K562 (cell line): ENCODE data around the gene PRAMEF11. TPM values are rescaled to one million over a fixed set of nuclear protein-coding genes. Genes with fewer than 3 reads are reported as not detected.
"Not testable (repeated sequence)": the region's sequence is repeated elsewhere in the genome, so short reads cannot be mapped to it uniquely, and the experiment has no call there.

Experiments
- ATAC-seq: fragments of 200-7000 bp; cut with Tn5 transposase; 3 replicates; pipeline ENCODE4 v1.9.1; 2020; ENCODE audit warnings: moderate library complexity
- BruUV-seq: library from RNA; stranded (reverse); fragments of 400-500 nt; replicated peaks from 2 replicates; lab custom pipeline; 2021; lab: Mats Ljungman, UMichigan
- CTCF ChIA-PET: fragments of 300-600 bp; formaldehyde crosslinking; extraction: SDS; loops from one replicate; lab custom pipeline; 2021; ENCODE audit warnings: low intra/inter-chr PET ratio; lab: Yijun Ruan, JAX
- POLR2A ChIA-PET: fragments of 300-600, 350-650 bp; sonication (Branson Sonifier 250); formaldehyde crosslinking; extraction: SDS; loops from one replicate; lab custom pipeline; 2021; ENCODE audit warnings: antibody characterized with exemption, inconsistent platforms; lab: Yijun Ruan, JAX
- DNase-seq, 4 experiments: peaks; one replicate each; pipeline versions ENCODE4 v3.0.0 to v3.0.0-alpha.2; 2011 to 2018; ENCODE audit warnings: low spot score in 3 of 4, mixed read lengths in 3 of 4; ENCODE audit errors: extremely low read depth in 1 of 4
- FAIRE-seq: peaks from 2 replicates; lab custom pipeline; 2011; peaks lifted over from hg19 to GRCh38; lab: Jason Lieb, UNC
- H2AFZ ChIP-seq: 2 replicates; pipeline ENCODE4 v1.6.0; 2011; ENCODE audit warnings: low read depth, low read length, control low read depth, inconsistent platforms
- H3K27ac ChIP-seq: fragments of 200-600 bp; 3 replicates; pipeline ENCODE4 v1.8.0; 2011; ENCODE audit warnings: low read depth, mild to moderate bottlenecking, control low read depth, inconsistent platforms, low read length, moderate library complexity, mixed read lengths; ENCODE audit errors: extremely low read depth
- H3K27me3 ChIP-seq, 2 experiments: fragments of 300-600 bp in 1 of 2; 2 replicates in 1 of 2; 3 replicates in 1 of 2; pipeline versions ENCODE4 v1.6.0 to v1.8.0; 2011; ENCODE audit warnings: inconsistent platforms in 2 of 2, low read length in 2 of 2, mild to moderate bottlenecking in 1 of 2, mixed read lengths in 1 of 2, moderate library complexity in 1 of 2; ENCODE audit not compliant: control insufficient read depth in 2 of 2, insufficient read depth in 2 of 2
- H3K36me3 ChIP-seq: fragments of 300-600 bp; 3 replicates; pipeline ENCODE4 v1.8.0; 2011; ENCODE audit warnings: mild to moderate bottlenecking, low read length, inconsistent platforms; ENCODE audit not compliant: control insufficient read depth, insufficient read depth
- H3K4me1 ChIP-seq, 2 experiments: fragments of 200-600 bp in 1 of 2; replicated peaks in 1 of 2; 2 replicates in 1 of 2; 3 replicates in 1 of 2; pipeline versions ENCODE4 v1.5.1 to v1.8.0; 2011; ENCODE audit warnings: inconsistent platforms in 2 of 2, low read length in 2 of 2, mild to moderate bottlenecking in 1 of 2, mixed read lengths in 1 of 2, moderate library complexity in 1 of 2; ENCODE audit not compliant: control insufficient read depth in 2 of 2, insufficient read depth in 2 of 2
- H3K4me2 ChIP-seq: 2 replicates; pipeline ENCODE4 v1.6.1; 2011; ENCODE audit warnings: low read length, control low read depth, inconsistent platforms, mixed read lengths; ENCODE audit not compliant: insufficient read depth
- H3K4me3 ChIP-seq: fragments of 200-600 bp; sonication (generic), shearing (Covaris generic); 2 replicates; pipeline ENCODE4 v1.5.1; 2016; ENCODE audit warnings: control low read depth, inconsistent platforms
- H3K79me2 ChIP-seq: fragments of 200-600 bp; 3 replicates; pipeline ENCODE4 v1.8.0; 2011; ENCODE audit warnings: low read length, inconsistent platforms; ENCODE audit not compliant: control insufficient read depth, insufficient read depth
- H3K9ac ChIP-seq, 2 experiments: 2 replicates each; pipeline versions ENCODE4 v1.6.0 to v1.6.1; 2011; ENCODE audit warnings: low read depth in 2 of 2, low read length in 2 of 2, control low read depth in 1 of 2, inconsistent platforms in 1 of 2, mild to moderate bottlenecking in 1 of 2, mixed read lengths in 1 of 2; ENCODE audit not compliant: insufficient read depth in 1 of 2
- H3K9me1 ChIP-seq: one replicate; pipeline ENCODE4 v1.6.0; 2011; ENCODE audit warnings: inconsistent platforms, mild to moderate bottlenecking, low read length, moderate library complexity; ENCODE audit not compliant: control insufficient read depth, insufficient read depth
- H3K9me3 ChIP-seq: replicated peaks from 2 replicates; pipeline ENCODE4 v1.5.1; 2011; ENCODE audit warnings: low read depth, low read length, inconsistent platforms; ENCODE audit not compliant: control insufficient read depth, insufficient read depth
- H4K20me1 ChIP-seq: replicated peaks from 2 replicates; pipeline ENCODE4 v1.6.1; 2011; ENCODE audit warnings: low read length, inconsistent platforms, mixed read lengths; ENCODE audit not compliant: control insufficient read depth, insufficient read depth
- ARID2 ChIP-seq: fragments of 450-650 bp; IDR thresholded peaks from 2 replicates; pipeline ENCODE4 v1.6.1; 2017; ENCODE audit warnings: antibody characterized with exemption, mild to moderate bottlenecking
- BHLHE40 ChIP-seq: IDR thresholded peaks from 2 replicates; pipeline ENCODE4 v1.6.1; 2011; ENCODE audit warnings: low read length, improper control_type of control experiment
- CTCF ChIP-seq, 3 experiments: IDR thresholded peaks in 2 of 3; conservative IDR thresholded peaks in 1 of 3; 2 replicates each; pipeline ENCODE4 v1.5.1; 2011 to 2012; ENCODE audit warnings: low read length in 3 of 3, mild to moderate bottlenecking in 3 of 3, control low read depth in 2 of 3, improper control_type of control experiment in 1 of 3, inconsistent platforms in 1 of 3, low read depth in 1 of 3, mixed read lengths in 1 of 3, moderate library complexity in 1 of 3; ENCODE audit not compliant: insufficient read depth in 2 of 3
- DEAF1 ChIP-seq: fragments of 450-650 bp; formaldehyde crosslinking; IDR thresholded peaks from 2 replicates; pipeline ENCODE4 v1.4.0; 2020; ENCODE audit warnings: mild to moderate bottlenecking, moderate library complexity
- RAD21 ChIP-seq, 2 experiments: fragments of 250-450 bp in 1 of 2; fragments of 450-650 bp in 1 of 2; sonication (Bioruptor Pico) in 1 of 2; formaldehyde crosslinking in 1 of 2; IDR thresholded peaks in 1 of 2; conservative IDR thresholded peaks in 1 of 2; 2 replicates each; pipeline versions ENCODE4 v1.4.0 to v1.8.0; 2020 to 2022; ENCODE audit warnings: mild to moderate bottlenecking in 2 of 2, moderate library complexity in 1 of 2
- REST ChIP-seq, 2 experiments: fragments of 450-650 bp; formaldehyde crosslinking in 1 of 2; IDR thresholded peaks; 2 replicates each; pipeline versions ENCODE4 v1.4.0 to v1.6.1; 2014 to 2020; ENCODE audit warnings: mild to moderate bottlenecking in 2 of 2, borderline replicate concordance in 1 of 2, low read depth in 1 of 2
- WGBS: fragments of 100-300 bp; shearing (Covaris generic); methylation state at CpG from one replicate; pipeline ENCODE4 v1.1.6; 2016; ENCODE audit warnings: low coverage, mixed read lengths; ENCODE audit not compliant: insufficient coverage; ENCODE audit errors: missing lambda C conversion rate; 5-methylcytosine and 5-hydroxymethylcytosine counted together
- in situ Hi-C: fragments of 300-500 bp; cut with MboI; formaldehyde crosslinking; loops from 4 replicates; pipeline ENCODE4 v1.15.0; 2018; ENCODE audit warnings: inconsistent platforms, mixed read lengths
- intact Hi-C: fragments of 100-400 bp; cut with micrococcal nuclease; formaldehyde crosslinking; loops from 2 replicates; pipeline ENCODE4 v1.14.2; 2022
- polyA plus RNA-seq, 8 experiments: library from polyadenylated mRNA; depleted of rRNA in 4 of 8; stranded (reverse) in 5 of 8; unstranded in 3 of 8; fragments of >200 nt; fragmentation: Nextera tagmentation in 2 of 8; fragmentation: Illumina TruSeq in 1 of 8; extraction: Ambion mirVana in 2 of 8; extraction: Trizol in 1 of 8; gene quantifications; 2 replicates each; pipeline versions ENCODE4 v1.2.1 to v1.2.3, GENCODE V29; 2011 to 2014; ENCODE audit warnings: inconsistent platforms in 1 of 8, missing spikeins in 1 of 8
- total RNA-seq, 7 experiments: library from RNA; depleted of rRNA in 6 of 7; stranded (reverse); fragments of >200 nt in 6 of 7; fragmentation: Illumina TruSeq in 2 of 7; extraction: Trizol in 2 of 7; gene quantifications; 2 replicates each; pipeline versions ENCODE4 v1.2.1 to v1.2.3, GENCODE V29; 2011 to 2021; ENCODE audit warnings: low replicate concordance in 1 of 7

The PRAMEF11 gene
- total and polyA plus RNA-seq, 9 of the 15 experiments (the other 6 are each of a cell fraction or from before 2014, with no cell fraction given), result not detected

GRCh38 chr1:12783783-12784182 is 47.4 kb downstream of the PRAMEF11 start:
- not testable (repeated sequence) for H4K20me1 ChIP-seq

More at GRCh38 chr1:12783783-12784182, 47.4 kb downstream of the PRAMEF11 start:
- WGBS, result 6% methylated on average over 6 of the region's 7 CpGs
- peak; percentile 33 to 42 (median 38); a peak in 4 of 6 replicates for TF ChIP-seq CTCF (IDR thresholded peaks at IDR 0.05 in 2 of 3, conservative IDR thresholded peaks at IDR 0.05 in 1 of 3; ENCODE audit: insufficient read depth in 2 of 3, low read depth in 1 of 3, low read length in 3 of 3)
- 0 out of 2 replicates have a peak, but pooled peaks have one; percentile 10 for TF ChIP-seq BHLHE40
- peak; percentile 32; the same call in 1 of the 2 replicates for TF ChIP-seq ARID2
- peak; percentile 44; the same call in 1 of the 2 replicates for TF ChIP-seq DEAF1 (CRISPR knock-in tag)
- TF ChIP-seq REST (IDR thresholded peaks at IDR 0.05; ENCODE audit: borderline replicate concordance), result peak; percentile 63; the same call in 1 of the 2 replicates
- FAIRE-seq; CTCF ChIA-PET; H3K4me3 ChIP-seq; H3K4me2 ChIP-seq; intact Hi-C loops; H2AFZ ChIP-seq; in situ Hi-C loops; H3K36me3 ChIP-seq; H3K9me1 ChIP-seq; H3K9ac ChIP-seq; H3K4me1 ChIP-seq; H3K27ac ChIP-seq; H3K9me3 ChIP-seq; H3K79me2 ChIP-seq; BruUV-seq; H3K27me3 ChIP-seq; TF ChIP-seq REST (CRISPR knock-in tag; IDR thresholded peaks at IDR 0.05; ENCODE audit: low read depth): not testable (repeated sequence)
- TF ChIP-seq RAD21 (CRISPR knock-in tag; conservative IDR thresholded peaks at IDR 0.05 in 1 of 2, IDR thresholded peaks at IDR 0.05 in 1 of 2), result peak; percentile 55 to 84
- DNase-seq, result peak in 1 of 4 experiments; percentile 52
- POLR2A ChIA-PET, result interaction anchor here (0.6 kb wide), 1 partner anchor 121 kb away, joined by 3 read pairs; no protein-coding TSS in a partner anchor
- peak; percentile 71; the same call in 2 of the 3 replicates for ATAC-seq
